GM10266 (cell line): Measurements from ENCODE around the gene OTP.
"Not testable (repeated sequence)": the region's sequence is repeated elsewhere in the genome, so short reads cannot be mapped to it uniquely, and the experiment has no call there.

Experiments
- DNase-seq: peaks from one replicate; pipeline ENCODE4 v3.0.0; 2012; ENCODE audit errors: extremely low spot score
- CTCF ChIP-seq: IDR thresholded peaks from 2 replicates; pipeline ENCODE4 v1.5.1; 2012; ENCODE audit warnings: mild to moderate bottlenecking, low read depth; ENCODE audit not compliant: control insufficient read depth, insufficient read depth; ENCODE audit errors: missing control alignments

The OTP gene

GRCh38 chr5:77606279-77606678 is 32.2 kb downstream of the OTP start:
- no peak for TF ChIP-seq CTCF
- DNase-seq = no peak

- TF ChIP-seq CTCF = no peak
- no peak for DNase-seq
Observed at GRCh38 chr5:77599679-77600078, 38.8 kb downstream of the OTP start.

GRCh38 chr5:77590347-77590746 is 48.2 kb downstream of the OTP start:
- peak; percentile 7 for DNase-seq

GRCh38 chr5:77588175-77588574 is 50.3 kb downstream of the OTP start:
- TF ChIP-seq CTCF = no peak
- no peak for DNase-seq

More at GRCh38 chr5:77590347-77590746, 48.2 kb downstream of the OTP start:
- no peak for TF ChIP-seq CTCF

DNA sequence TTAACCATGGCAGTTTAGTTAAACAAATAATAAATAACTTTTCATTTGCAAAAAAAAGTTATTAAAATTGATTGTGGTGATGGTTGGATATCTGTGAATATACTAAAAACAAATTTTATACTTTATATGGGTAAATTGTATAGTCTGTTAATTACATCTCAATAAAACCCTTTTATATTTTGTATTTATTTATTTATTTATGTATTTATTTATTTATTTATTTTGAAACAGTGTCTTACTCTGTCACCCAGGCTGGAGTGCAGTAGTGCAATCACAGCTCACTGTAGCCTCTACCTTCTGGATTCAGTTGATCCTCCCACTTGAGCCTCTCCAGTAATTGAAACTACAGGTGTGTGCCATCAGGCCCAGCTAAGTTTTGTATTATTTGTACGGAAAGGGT is 52.4 kb downstream of the OTP start:
- TF ChIP-seq CTCF = no peak
- no peak for DNase-seq

- not testable (repeated sequence) for DNase-seq
Observed at GRCh38 chr5:77582143-77582542, 56.4 kb downstream of the OTP start.
